Mesendoderm (in vitro differentiated cells): Measurements from ENCODE around the gene SLC23A2.

Source experiments
- DNase-seq: peaks from one replicate; pipeline ENCODE4 v3.0.0; 2013
- H2AK5ac ChIP-seq: 2 replicates; pipeline ENCODE4 v1.6.1; 2013; ENCODE audit warnings: low read length, inconsistent platforms
- H2BK120ac ChIP-seq: 2 replicates; pipeline ENCODE4 v1.6.1; 2013; ENCODE audit warnings: low read depth, mild to moderate bottlenecking, low read length, moderate library complexity, mixed read lengths
- H2BK15ac ChIP-seq: replicated peaks from 2 replicates; pipeline ENCODE4 v1.6.1; 2013; ENCODE audit warnings: low read depth, mild to moderate bottlenecking, moderate library complexity
- H2BK5ac ChIP-seq: 2 replicates; pipeline ENCODE4 v1.6.1; 2013; ENCODE audit warnings: low read length, inconsistent platforms
- H3K18ac ChIP-seq: 2 replicates; pipeline ENCODE4 v1.6.1; 2013; ENCODE audit warnings: mild to moderate bottlenecking, low read length, mixed read lengths
- H3K23ac ChIP-seq: one replicate; pipeline ENCODE4 v1.6.1; 2013; ENCODE audit warnings: low read length
- H3K27ac ChIP-seq: 2 replicates; pipeline ENCODE4 v1.5.1; 2013; ENCODE audit warnings: low read depth, mild to moderate bottlenecking, inconsistent platforms, low read length, moderate library complexity
- H3K27me3 ChIP-seq: 2 replicates; pipeline ENCODE4 v1.6.1; 2013; ENCODE audit warnings: low read length, control low read depth, mild to moderate bottlenecking, inconsistent platforms; ENCODE audit not compliant: insufficient read depth, poor library complexity
- H3K36me3 ChIP-seq: 2 replicates; pipeline ENCODE4 v1.6.1; 2013; ENCODE audit warnings: low read length, inconsistent platforms; ENCODE audit not compliant: control insufficient read depth, insufficient read depth
- H3K4ac ChIP-seq: one replicate; pipeline ENCODE4 v1.6.1; 2013; ENCODE audit warnings: low read depth, mild to moderate bottlenecking, low read length, moderate library complexity
- H3K4me1 ChIP-seq: 2 replicates; pipeline ENCODE4 v1.6.1; 2013; ENCODE audit warnings: low read depth, low read length, inconsistent platforms; ENCODE audit not compliant: control insufficient read depth
- H3K4me2 ChIP-seq: 2 replicates; pipeline ENCODE4 v1.6.1; 2013; ENCODE audit warnings: low read length
- H3K4me3 ChIP-seq: 2 replicates; pipeline ENCODE4 v1.5.1; 2013; ENCODE audit warnings: mild to moderate bottlenecking, low read length
- H3K56ac ChIP-seq: one replicate; pipeline ENCODE4 v1.6.1; 2013; ENCODE audit warnings: low read length
- H3K79me1 ChIP-seq: 2 replicates; pipeline ENCODE4 v1.6.1; 2013; ENCODE audit warnings: low read length, inconsistent platforms
- H3K79me2 ChIP-seq: 2 replicates; pipeline ENCODE4 v1.6.1; 2013; ENCODE audit warnings: mild to moderate bottlenecking, low read length; ENCODE audit not compliant: control insufficient read depth, insufficient read depth
- H3K9ac ChIP-seq: 2 replicates; pipeline ENCODE4 v1.6.1; 2013; ENCODE audit warnings: low read length, inconsistent platforms
- H4K5ac ChIP-seq: one replicate; pipeline ENCODE4 v1.6.1; 2013; ENCODE audit warnings: low read length
- H4K8ac ChIP-seq: one replicate; pipeline ENCODE4 v1.6.1; 2013; ENCODE audit warnings: low read depth, mild to moderate bottlenecking, control low read depth, low read length, moderate library complexity
- WGBS: extraction: QIAGEN DNeasy Blood & Tissue Kit; methylation state at CpG from one replicate; pipeline ENCODE4 v1.1.7; 2013; ENCODE audit warnings: low lambda C conversion rate, missing lambda C conversion rate; ENCODE audit not compliant: insufficient coverage; ENCODE audit errors: extremely low coverage; 5-methylcytosine and 5-hydroxymethylcytosine counted together

Gene SLC23A2

DNA sequence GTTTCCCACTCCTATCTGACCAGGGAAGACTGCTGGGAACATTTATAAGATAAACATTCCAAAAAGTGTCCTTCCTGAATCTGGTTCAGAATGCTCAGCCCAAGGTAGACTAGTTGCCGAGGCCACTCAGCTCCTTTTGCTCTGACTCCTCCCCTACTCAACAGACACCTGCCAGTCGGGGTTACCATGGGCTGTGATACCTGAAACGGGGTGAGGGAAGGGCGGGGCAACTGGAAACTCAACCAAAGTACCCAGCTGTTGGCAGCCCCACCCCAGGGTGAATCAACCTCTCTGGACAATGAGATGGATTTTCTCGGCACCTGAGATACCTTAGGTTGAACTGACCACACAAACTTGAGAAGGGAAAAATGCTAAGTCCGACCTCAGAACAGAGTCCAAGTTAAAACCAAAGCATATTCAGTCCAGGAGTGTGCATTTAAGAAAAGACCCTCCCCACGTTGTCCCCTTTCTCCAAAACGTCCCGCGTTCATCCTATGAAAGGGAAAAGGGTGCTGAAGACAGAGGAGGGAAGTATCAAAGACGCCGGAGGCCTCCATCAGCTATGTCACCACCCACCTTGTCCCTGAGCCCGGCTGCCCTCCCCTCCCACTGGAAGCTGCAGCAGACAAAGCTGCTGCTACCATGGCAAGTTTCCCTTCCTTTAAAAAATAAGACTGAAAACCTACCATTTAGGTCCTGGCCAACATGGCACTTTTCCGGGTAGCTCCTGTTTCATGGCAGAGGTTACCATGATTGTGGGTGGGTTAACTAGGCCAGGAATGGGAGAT, 100.1 kb downstream of the SLC23A2 start:
- H3K27ac ChIP-seq: no peak overlapping the region
- no peak overlapping the region for H2BK5ac ChIP-seq
- no peak overlapping the region for H2BK120ac ChIP-seq
- H3K79me1 ChIP-seq: no peaks in the 10 kb centered on the region
- no peak overlapping the region for H3K4me3 ChIP-seq
- no peak for DNase-seq
- H3K4ac ChIP-seq: no peak overlapping the region
- H4K8ac ChIP-seq: no peak overlapping the region
- H3K27me3 ChIP-seq: no peaks in the 10 kb centered on the region
- H3K36me3 ChIP-seq: no peaks in the 10 kb centered on the region
- no peaks in the 10 kb centered on the region for H3K79me2 ChIP-seq
- H3K9ac ChIP-seq: no peak overlapping the region
- no peak overlapping the region for H3K56ac ChIP-seq
- no peak overlapping the region for H4K5ac ChIP-seq
- no peak overlapping the region for H2BK15ac ChIP-seq
- no CpG with 5 or more reads among the region's 14 CpGs for WGBS
- no peak overlapping the region for H3K18ac ChIP-seq
- H3K23ac ChIP-seq: no peak overlapping the region
- no peak overlapping the region for H2AK5ac ChIP-seq
- H3K4me1 ChIP-seq: peaks cover 2% of the 10 kb centered on the region
- H3K4me2 ChIP-seq: no peak overlapping the region

DNA sequence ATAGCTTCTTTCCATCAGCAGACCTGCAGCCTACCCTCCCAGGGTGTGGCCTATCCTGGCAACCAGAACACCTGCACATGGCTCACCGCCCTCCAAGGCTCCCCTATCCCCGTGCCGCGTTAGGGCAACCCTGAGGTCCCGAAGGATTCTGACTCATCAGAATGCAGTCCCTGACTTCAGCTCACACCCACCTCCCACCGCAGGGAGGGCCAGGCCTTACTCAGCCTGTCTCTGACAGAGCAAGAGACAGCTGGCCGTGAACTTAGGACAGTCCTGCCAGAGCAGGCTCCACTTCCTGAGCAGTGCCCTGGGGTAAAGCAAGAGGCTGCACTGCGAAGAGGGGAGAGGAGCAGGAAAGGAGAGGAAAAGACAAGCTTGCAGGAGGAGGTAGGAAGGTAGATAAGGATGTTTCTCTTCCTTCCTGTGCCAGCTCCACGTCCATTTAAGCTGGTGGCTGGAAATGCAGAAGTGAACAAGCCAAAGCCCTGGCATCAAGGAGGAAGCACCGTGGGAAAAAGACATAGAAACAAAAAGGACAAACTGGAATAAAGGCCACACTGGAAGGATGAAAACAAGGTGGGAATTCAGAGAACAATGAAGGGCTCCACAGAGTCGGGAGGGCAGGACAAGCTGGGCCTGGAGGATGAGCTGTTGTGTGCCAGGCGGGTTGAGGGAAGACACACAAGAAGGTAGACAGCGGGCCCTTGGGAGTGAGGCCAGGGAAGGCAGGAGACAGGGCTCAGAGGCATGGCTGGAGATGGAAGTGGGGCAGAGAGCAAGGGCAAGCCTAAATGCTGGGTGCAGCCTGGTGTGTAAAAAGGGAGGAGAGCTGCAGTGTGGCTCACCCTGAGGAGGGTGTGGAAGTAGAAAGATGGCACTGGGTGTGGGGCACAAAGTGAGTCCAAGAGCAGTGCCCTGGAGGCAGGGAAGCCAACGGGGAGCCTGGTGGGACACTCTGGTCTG, 102.7 kb downstream of the SLC23A2 start:
- Histone ChIP-seq H4K5ac (no peak overlapping the region), H3K4ac (no peak overlapping the region), H3K56ac (no peak overlapping the region), H3K23ac (no peak overlapping the region), H3K9ac (no peak overlapping the region), H3K4me2 (no peak overlapping the region), H3K27me3 (no peaks in the 10 kb centered on the region), H4K8ac (no peak overlapping the region), H3K4me3 (no peak overlapping the region), H2BK15ac (no peak overlapping the region), H2AK5ac (no peak overlapping the region), H3K18ac (no peak overlapping the region), H3K4me1 (peaks cover 2% of the 10 kb centered on the region), H3K79me2 (no peaks in the 10 kb centered on the region), H3K79me1 (no peaks in the 10 kb centered on the region), H2BK120ac (no peak overlapping the region), H3K27ac (no peak overlapping the region), H3K36me3 (no peaks in the 10 kb centered on the region), H2BK5ac (no peak overlapping the region)
- peak; percentile 28 for DNase-seq
- no CpG with 5 or more reads among the region's 14 CpGs for WGBS

DNA sequence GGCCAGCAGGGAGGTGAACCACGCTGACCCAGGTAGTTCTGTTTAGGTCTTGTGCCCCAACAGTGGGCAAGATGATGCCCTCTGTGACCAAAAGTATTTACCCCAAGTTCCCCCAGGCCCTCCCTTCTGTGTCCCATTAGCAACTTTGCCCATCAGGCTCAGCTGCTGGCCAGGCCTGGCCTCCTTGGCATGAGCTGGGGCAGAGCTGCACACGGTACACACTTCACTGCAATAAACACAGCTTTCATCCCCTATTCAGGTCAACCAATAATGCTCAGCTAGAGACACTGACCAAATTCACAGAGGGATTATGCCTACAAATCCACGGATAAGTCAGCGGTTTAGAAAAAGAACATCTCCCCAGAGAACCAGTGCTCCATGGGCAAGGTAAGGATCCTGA, 103.7 kb downstream of the SLC23A2 start:
- Histone ChIP-seq H3K4me2 (no peak overlapping the region), H3K9ac (no peak overlapping the region), H3K56ac (no peak overlapping the region), H2BK120ac (no peak overlapping the region), H3K18ac (no peak overlapping the region), H4K8ac (no peak overlapping the region), H4K5ac (no peak overlapping the region), H3K27me3 (no peaks in the 10 kb centered on the region), H3K36me3 (no peaks in the 10 kb centered on the region), H3K4ac (no peak overlapping the region), H3K23ac (no peak overlapping the region), H3K27ac (no peak overlapping the region), H3K4me3 (no peak overlapping the region), H2AK5ac (no peak overlapping the region), H3K4me1 (peaks cover 2% of the 10 kb centered on the region), H2BK15ac (no peak overlapping the region), H3K79me1 (no peaks in the 10 kb centered on the region), H3K79me2 (no peaks in the 10 kb centered on the region), H2BK5ac (no peak overlapping the region)
- DNase-seq: no peak
- WGBS: no CpG with 5 or more reads among the region's 4 CpGs

DNA sequence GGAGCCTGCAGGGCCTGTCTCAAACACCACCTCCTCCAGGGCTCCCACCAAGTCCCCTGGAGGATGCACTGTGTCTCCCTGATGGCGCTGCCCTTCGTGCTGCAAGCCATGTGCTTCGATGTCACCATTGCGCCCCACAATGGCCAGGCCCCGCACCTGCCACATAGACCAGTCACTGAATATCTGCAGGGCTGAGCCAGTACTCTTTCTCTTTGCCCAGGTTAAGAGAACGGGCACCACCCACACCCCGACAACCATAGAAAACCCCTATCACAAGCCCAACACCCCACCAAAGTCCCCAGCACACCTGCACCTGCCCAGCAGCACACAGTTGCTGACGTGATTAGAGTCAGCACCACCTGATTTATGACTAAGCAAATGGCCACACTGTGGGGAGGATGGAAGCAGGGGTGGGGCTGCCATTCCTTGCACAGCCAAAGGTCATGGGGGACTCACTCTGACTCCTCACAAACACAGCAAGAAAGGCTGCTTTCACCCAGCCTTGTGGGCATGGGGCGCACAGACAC, 104.3 kb downstream of the SLC23A2 start:
- Histone ChIP-seq H3K56ac (no peak overlapping the region), H3K23ac (no peak overlapping the region), H3K9ac (no peak overlapping the region), H3K4me3 (no peak overlapping the region), H3K4ac (no peak overlapping the region), H2AK5ac (no peak overlapping the region), H3K79me2 (no peaks in the 10 kb centered on the region), H3K27me3 (no peaks in the 10 kb centered on the region), H2BK5ac (no peak overlapping the region), H2BK15ac (no peak overlapping the region), H3K36me3 (no peaks in the 10 kb centered on the region), H3K18ac (no peak overlapping the region), H4K5ac (no peak overlapping the region), H3K4me2 (no peak overlapping the region), H4K8ac (no peak overlapping the region), H3K4me1 (peaks cover 2% of the 10 kb centered on the region), H3K27ac (no peak overlapping the region), H2BK120ac (no peak overlapping the region), H3K79me1 (no peaks in the 10 kb centered on the region)
- peak; percentile 68 for DNase-seq
- no CpG with 5 or more reads among the region's 9 CpGs for WGBS

DNA sequence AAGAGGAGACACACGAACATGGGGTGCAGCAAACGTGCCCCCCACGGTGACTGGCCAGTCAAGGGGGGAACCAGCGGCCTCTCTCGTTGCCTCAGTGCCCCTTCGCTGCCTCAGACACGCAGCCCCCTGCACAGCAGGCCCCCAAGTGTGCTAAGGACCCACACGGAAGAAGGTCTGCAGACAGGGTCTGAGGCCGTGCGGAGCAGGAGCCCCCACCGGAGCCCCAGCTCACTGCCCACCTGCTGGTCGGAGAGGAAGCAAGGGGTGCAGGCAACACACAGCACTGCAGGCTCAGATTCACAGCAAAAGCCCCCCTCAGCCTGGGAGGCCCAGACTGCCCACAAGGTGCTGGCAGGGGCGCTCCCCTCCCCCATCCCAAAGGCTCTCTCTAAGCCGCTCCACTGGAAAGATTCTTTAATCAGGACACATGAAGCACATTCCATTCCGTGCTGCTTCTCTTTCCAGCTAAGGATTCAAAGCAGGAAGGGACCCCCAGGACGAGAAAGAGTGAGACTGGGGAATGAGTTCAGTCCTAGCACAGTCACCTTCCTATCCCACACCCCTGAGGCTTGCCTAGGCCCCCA, 105.1 kb downstream of the SLC23A2 start:
- Histone ChIP-seq H2BK15ac (no peak overlapping the region), H3K4me1 (peaks cover 2% of the 10 kb centered on the region), H4K5ac (no peak overlapping the region), H2BK120ac (no peak overlapping the region), H3K4me2 (no peak overlapping the region), H3K79me1 (no peaks in the 10 kb centered on the region), H2AK5ac (no peak overlapping the region), H3K4me3 (no peak overlapping the region), H4K8ac (no peak overlapping the region), H3K9ac (no peak overlapping the region), H3K27ac (no peak overlapping the region), H3K4ac (no peak overlapping the region), H3K79me2 (no peaks in the 10 kb centered on the region), H3K36me3 (no peaks in the 10 kb centered on the region), H3K18ac (no peak overlapping the region), H3K56ac (no peak overlapping the region), H2BK5ac (no peak overlapping the region), H3K23ac (no peak overlapping the region), H3K27me3 (no peaks in the 10 kb centered on the region)
- peak; percentile 26 for DNase-seq
- no CpG with 5 or more reads among the region's 16 CpGs for whole genome bisulfite sequencing
